Measurements from ENCODE around the gene MSI2. TPM values are rescaled to one million over a fixed set of nuclear protein-coding genes. Genes with fewer than 3 reads are reported as not detected.

MSI2 gene
- total RNA-seq, 1 donor from 2014 or later = 21.1 TPM

DNA sequence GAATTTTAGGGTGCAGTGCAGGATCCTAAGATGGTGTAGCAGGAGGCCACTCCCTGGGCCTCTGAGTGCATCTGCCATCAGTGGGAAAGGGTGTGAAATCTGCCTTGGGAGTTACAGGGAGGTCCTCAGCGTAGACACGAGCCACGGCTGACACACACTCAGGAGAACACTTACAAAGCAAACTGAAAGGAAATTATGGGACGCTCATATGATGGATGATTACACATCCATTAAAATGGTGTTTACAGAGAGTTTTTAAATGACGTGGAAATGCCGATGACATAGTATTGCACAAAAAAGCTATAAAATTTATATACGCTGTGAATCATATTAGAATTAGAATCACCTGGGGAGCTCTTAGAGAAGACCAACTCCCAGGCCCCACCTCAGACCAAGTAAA is 313.5 kb downstream of the MSI2 start:
- Histone ChIP-seq H3K36me3 (ENCODE audit: control insufficient read depth, insufficient read depth, low read length) (no peaks in the 10 kb centered on the region), H3K4me3 (ENCODE audit: low read depth, low read length) (no peak overlapping the region), H3K27me3 (ENCODE audit: control insufficient read depth, insufficient read depth, low read length) (no peaks in the 10 kb centered on the region)
- TF ChIP-seq, protein P1, sequence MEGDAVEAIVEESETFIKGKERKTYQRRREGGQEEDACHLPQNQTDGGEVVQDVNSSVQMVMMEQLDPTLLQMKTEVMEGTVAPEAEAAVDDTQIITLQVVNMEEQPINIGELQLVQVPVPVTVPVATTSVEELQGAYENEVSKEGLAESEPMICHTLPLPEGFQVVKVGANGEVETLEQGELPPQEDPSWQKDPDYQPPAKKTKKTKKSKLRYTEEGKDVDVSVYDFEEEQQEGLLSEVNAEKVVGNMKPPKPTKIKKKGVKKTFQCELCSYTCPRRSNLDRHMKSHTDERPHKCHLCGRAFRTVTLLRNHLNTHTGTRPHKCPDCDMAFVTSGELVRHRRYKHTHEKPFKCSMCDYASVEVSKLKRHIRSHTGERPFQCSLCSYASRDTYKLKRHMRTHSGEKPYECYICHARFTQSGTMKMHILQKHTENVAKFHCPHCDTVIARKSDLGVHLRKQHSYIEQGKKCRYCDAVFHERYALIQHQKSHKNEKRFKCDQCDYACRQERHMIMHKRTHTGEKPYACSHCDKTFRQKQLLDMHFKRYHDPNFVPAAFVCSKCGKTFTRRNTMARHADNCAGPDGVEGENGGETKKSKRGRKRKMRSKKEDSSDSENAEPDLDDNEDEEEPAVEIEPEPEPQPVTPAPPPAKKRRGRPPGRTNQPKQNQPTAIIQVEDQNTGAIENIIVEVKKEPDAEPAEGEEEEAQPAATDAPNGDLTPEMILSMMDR (IDR thresholded peaks at IDR 0.05; ENCODE audit: insufficient read depth, low read length, severe bottlenecking) = no peak
- no peak for FAIRE-seq
- no peak for DNase-seq (ENCODE audit: low read depth)

- FAIRE-seq = no peak
- no peak for DNase-seq (ENCODE audit: low read depth)
- Histone ChIP-seq H3K27me3 (ENCODE audit: control insufficient read depth, insufficient read depth, low read length) (no peaks in the 10 kb centered on the region), H3K4me3 (ENCODE audit: low read depth, low read length) (no peak overlapping the region), H3K36me3 (ENCODE audit: control insufficient read depth, insufficient read depth, low read length) (no peaks in the 10 kb centered on the region)
- TF ChIP-seq, protein P1 (IDR thresholded peaks at IDR 0.05; ENCODE audit: insufficient read depth, low read length, severe bottlenecking) = no peak
Measured at GRCh38 chr17:57570724-57571344, 314.5 kb downstream of the MSI2 start.

DNA sequence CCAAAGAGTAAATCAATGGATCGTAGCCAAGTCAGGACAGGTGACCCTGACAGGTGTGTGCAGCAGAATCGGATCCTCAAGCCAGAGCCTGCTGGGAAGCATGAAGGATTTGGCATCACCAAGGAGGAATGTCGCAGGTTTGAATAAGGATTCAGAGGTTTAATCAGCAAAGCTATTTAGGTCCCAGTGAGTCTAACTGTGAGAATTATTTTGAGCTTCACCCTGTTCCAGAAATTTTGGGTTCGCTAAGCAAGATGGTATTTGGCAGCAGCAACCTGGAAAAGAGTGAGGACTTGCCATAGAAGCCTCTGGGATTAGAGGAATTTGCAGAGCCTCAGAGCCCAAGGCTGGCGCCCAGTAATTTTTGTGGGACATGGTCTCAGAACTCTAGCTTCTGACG is 315.7 kb downstream of the MSI2 start:
- DNase-seq (ENCODE audit: low read depth) = no peak
- TF ChIP-seq, protein P1 (IDR thresholded peaks at IDR 0.05; ENCODE audit: insufficient read depth, low read length, severe bottlenecking) = no peak
- peak; percentile 36 for FAIRE-seq
- Histone ChIP-seq H3K36me3 (ENCODE audit: control insufficient read depth, insufficient read depth, low read length) (no peaks in the 10 kb centered on the region), H3K27me3 (ENCODE audit: control insufficient read depth, insufficient read depth, low read length) (no peaks in the 10 kb centered on the region), H3K4me3 (ENCODE audit: low read depth, low read length) (no peak overlapping the region)

DNA sequence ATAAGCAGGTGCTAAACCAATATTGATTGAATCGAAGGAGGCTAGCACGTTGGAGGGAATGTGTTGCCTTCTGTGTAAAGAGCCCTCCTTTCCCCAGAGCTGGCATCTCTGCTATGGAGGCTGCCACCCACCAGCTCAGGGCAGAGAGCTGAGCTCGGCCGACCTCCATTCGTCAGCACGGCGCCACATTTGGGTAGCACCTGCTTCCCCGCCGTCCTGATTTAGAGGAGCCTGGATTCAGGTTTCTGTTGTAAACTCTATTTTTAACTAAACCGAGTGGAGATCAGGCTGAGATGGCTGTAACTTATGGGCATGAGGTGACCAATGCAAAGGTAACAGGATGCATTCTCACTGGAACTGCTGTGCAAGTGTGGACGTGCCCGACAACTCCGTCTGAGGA is 316.3 kb downstream of the MSI2 start:
- H3K36me3 ChIP-seq (ENCODE audit: control insufficient read depth, insufficient read depth, low read length) = no peaks in the 10 kb centered on the region
- no peaks in the 10 kb centered on the region for H3K27me3 ChIP-seq (ENCODE audit: control insufficient read depth, insufficient read depth, low read length)
- DNase-seq (ENCODE audit: low read depth) (peak; percentile 13), FAIRE-seq (no peak)
- TF ChIP-seq, protein P1 (IDR thresholded peaks at IDR 0.05; ENCODE audit: insufficient read depth, low read length, severe bottlenecking) = no peak
- H3K4me3 ChIP-seq (ENCODE audit: low read depth, low read length) = no peak overlapping the region

DNA sequence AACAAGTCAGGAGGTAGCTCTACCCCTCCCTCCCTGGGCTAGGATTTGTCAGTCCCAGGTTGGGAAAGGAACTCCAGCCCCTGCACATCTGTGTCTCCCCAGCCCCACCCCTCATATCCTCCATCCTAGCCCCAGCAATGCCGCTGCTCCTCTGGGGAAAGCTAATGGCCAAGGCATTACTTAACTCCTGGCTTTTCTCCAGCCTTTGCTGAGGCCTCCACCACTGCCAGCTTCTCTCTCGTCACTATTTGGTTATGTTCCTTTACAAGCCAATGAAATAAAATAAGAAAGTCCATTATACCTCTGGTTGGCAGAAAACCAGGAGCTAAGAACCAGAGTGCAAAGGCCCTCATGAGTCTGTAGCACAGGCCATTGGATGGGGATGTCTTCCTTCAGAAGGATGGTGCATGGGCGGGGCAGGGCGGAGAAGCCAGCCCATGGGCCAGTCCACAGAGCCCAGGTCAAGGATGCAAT is 317.8 kb downstream of the MSI2 start:
- Histone ChIP-seq H3K27me3 (ENCODE audit: control insufficient read depth, insufficient read depth, low read length) (no peaks in the 10 kb centered on the region), H3K4me3 (ENCODE audit: low read depth, low read length) (no peak overlapping the region), H3K36me3 (ENCODE audit: control insufficient read depth, insufficient read depth, low read length) (no peaks in the 10 kb centered on the region)
- FAIRE-seq = no peak
- TF ChIP-seq, protein P1 (IDR thresholded peaks at IDR 0.05; ENCODE audit: insufficient read depth, low read length, severe bottlenecking) = no peak
- no peak for DNase-seq (ENCODE audit: low read depth)

- DNase-seq (ENCODE audit: low read depth) (no peak), FAIRE-seq (no peak)
- H3K4me3 ChIP-seq (ENCODE audit: low read depth, low read length) = no peak overlapping the region
- TF ChIP-seq, protein P1 (IDR thresholded peaks at IDR 0.05; ENCODE audit: insufficient read depth, low read length, severe bottlenecking) = no peak
- no peaks in the 10 kb centered on the region for H3K27me3 ChIP-seq (ENCODE audit: control insufficient read depth, insufficient read depth, low read length)
- H3K36me3 ChIP-seq (ENCODE audit: control insufficient read depth, insufficient read depth, low read length) = no peaks in the 10 kb centered on the region
Measured at GRCh38 chr17:57576744-57577143, 320.4 kb downstream of the MSI2 start.

Data from bronchial epithelial cell (primary cell).